Stimulated activated CD4-positive, alpha-beta T cell treated with anti-CD3 and anti-CD28 coated beads, Interleukin-4, amount 100 ng/mL, for 24 hours (primary cell): Measurements from ENCODE around the gene PFKP.

Experiments
- DNase-seq: peaks from one replicate; pipeline ENCODE4 v3.0.0-alpha.2; 2020

PFKP gene

GRCh38 chr10:3122034-3122433 is 54.7 kb downstream of the PFKP start:
- no peak for DNase-seq

- DNase-seq, result no peak
Observed at GRCh38 chr10:3122486-3123205, 55.3 kb downstream of the PFKP start.

GRCh38 chr10:3123571-3124411 is 56.4 kb downstream of the PFKP start:
- DNase-seq, result no peak

DNA sequence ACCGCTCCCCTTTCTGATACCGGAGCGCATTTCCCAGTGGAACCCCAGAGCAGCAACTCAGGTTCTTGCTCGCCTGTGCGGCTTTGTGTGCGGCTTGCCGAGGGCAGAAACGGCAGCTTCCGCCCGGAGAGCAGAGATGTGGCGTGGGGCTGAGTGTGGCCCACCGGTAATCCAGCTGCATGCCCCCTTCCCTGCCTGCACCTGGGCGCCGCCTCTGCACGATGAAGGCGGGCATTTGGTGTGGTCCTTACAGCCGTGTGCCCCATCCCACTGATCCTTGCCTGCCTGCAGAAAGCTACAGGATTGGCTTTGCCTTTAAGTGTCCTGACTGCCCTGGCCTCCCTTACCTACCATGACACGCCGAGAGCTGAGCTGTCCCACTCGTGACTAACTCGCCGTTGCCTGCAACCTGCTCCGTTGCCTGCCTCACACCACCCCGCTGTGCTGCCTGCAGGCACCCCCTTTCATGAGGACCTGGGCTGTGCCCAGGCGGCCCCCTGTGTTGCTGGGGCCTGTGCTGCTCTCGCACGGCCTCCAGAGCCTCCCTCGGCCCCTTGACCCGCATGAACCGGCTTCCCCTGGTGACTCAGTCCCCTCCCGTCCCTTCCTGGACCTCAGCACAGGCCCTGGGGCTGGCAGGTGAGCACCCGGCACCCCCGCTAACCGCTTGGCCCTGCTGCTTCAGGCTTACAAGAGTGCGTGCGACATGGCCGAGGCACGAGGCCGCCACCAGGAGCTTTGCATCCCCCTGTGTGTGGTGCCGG is 57.2 kb downstream of the PFKP start:
- DNase-seq, result no peak

DNA sequence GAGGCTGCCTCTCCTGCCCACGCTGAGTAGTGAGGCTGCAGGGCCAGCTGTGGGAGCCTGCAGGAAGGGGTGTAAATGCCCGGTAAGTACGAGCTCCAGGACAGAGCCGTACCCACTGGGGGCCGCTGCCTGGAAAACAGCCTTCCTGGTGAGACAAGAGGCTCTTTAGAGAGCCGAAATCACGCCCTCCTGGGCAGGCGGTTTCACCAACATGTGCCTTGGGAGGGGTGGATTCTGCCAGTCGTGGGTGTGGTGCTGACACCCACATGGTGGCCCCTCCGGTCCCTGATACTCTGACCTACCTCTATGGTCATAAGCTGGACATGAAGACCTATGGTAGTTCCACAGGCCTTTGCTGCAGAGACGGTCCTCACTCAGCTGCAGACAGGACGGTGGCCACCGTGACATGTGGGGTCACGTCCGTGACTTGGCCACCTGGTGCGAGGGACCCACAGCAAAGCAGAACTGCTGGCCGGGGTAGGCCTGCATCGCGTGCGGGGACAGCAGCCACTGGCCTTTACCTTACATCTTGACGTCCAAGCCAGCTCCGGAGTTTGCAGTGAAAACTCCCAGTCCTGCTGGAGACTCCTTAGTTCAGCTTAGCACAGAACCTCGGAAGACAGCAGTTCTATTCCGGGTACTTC is 58.3 kb downstream of the PFKP start:
- DNase-seq, result no peak

GRCh38 chr10:3126249-3126648 is 58.9 kb downstream of the PFKP start:
- no peak for DNase-seq

DNA sequence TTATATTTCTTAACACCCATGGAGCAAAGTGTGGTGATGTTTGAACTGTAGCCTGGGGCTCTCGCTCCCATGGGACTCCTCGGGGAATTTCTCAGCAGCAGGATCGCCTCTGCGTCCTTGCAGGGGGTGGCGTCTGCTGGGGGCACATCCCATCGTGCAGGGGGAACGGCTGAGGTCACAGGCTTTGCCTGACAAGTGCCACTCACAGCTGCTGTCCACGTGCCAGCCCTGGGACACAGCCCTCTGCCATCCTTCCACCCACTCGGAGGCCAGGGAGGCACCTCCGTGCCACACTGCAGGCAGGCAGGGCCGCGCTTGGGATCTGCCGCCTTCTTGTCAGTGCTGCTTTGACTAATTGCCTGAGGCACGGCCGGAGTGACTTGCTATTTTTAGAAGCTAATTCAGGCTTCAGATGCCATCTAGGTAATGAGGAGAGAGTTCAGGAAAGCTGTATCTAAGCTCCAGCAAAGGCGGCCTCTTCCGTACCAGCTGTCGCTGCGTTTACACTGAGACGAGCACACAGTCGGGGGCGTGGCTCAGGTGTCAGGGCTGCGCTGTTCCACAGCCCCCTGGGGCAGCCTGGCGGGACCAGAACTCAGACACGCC is 59.5 kb downstream of the PFKP start:
- no peak for DNase-seq

DNA sequence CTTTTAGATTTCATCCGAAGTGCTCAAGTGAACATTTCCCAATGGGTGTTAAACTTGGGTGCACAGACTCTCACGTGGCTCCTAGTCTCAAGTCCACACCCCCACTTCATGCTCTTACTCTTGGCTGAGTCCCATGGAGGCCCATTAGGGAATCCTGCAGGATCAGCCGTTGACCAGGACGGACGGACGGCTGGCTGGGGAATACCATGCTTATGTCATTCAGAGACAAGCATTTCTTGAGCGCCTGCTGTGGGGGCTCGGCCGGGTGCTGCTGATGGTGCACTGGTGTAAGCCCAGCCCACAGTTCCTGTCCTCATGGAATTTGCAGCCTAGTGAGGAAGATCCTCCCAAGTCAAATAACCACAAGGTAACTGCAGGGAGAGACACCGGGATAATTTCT is 60.6 kb downstream of the PFKP start:
- no peak for DNase-seq

DNA sequence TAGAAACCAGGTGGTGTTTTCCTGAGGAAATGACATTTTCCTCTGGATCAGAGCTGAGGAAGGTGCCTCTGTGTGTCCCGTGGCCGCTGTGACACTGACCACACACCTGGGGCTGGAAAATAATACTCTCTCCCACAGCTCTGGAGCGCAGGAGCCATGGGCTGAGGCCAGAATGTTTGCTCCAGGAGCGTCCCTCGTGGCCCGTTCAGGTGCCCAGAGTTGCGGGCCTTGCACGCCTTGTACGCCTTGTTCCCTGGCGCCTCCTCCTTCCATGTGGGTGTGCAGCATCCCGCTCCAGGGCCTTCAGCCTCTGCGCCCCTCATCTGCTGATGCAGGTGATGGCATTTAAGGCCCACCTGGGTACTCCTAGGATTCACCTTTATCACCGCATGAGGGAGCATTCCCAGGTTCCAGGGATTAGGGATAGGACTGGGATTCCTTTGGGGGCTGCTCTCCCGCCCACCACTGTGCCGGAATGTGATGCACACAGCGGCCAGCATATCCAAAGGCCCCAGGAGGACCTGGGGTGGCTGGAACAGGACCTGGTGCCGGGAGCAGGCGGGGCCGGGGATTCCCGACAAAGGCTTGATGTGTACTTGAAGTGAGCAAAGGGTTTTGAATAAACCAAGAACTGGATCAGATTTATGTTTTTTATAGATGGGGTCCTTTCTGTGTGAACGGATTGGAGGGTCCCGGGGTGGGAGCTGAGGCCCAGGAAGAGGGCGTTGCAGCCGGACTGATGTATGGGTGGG is 61.2 kb downstream of the PFKP start:
- DNase-seq, result no peak

- DNase-seq, result no peak
Observed at GRCh38 chr10:3129581-3130340, 62.4 kb downstream of the PFKP start.

GRCh38 chr10:3131098-3131497 is 63.8 kb downstream of the PFKP start:
- DNase-seq, result no peak

- no peak for DNase-seq
Observed at GRCh38 chr10:3132036-3133025, 65.0 kb downstream of the PFKP start.

DNA sequence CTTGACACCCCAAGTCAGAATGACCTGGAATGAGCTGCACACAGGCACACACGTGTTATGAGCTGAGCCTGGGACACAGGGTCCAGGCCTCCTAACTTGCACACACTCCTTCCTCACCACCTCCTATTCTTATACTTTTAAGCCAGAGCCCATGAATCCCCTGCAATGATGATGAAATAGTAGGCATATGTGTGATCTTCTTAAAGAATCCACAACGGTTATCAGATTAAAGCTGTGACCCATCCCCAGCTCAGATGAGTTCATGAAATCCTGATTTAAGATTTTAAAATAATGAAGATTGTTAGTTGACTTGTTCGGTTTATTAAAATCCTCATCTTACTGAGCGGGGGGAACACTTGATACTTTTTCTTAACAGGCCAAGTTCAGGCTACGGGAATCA is 66.6 kb downstream of the PFKP start:
- no peak for DNase-seq

GRCh38 chr10:3135006-3135405 is 67.7 kb downstream of the PFKP start:
- no peak for DNase-seq

DNA sequence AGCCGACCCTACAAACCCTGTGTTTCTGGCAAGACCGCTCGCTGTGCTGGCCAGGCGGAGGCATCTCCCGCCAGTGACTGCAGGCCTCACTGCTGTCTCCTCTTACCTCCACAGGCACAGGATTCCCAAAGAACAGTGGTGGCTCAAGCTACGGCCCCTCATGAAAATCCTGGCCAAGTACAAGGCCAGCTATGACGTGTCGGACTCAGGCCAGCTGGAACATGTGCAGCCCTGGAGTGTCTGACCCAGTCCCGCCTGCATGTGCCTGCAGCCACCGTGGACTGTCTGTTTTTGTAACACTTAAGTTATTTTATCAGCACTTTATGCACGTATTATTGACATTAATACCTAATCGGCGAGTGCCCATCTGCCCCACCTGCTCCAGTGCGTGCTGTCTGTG is 69.0 kb downstream of the PFKP start:
- no peak for DNase-seq

GRCh38 chr10:3136763-3137611 is 69.6 kb downstream of the PFKP start:
- no peak for DNase-seq

DNA sequence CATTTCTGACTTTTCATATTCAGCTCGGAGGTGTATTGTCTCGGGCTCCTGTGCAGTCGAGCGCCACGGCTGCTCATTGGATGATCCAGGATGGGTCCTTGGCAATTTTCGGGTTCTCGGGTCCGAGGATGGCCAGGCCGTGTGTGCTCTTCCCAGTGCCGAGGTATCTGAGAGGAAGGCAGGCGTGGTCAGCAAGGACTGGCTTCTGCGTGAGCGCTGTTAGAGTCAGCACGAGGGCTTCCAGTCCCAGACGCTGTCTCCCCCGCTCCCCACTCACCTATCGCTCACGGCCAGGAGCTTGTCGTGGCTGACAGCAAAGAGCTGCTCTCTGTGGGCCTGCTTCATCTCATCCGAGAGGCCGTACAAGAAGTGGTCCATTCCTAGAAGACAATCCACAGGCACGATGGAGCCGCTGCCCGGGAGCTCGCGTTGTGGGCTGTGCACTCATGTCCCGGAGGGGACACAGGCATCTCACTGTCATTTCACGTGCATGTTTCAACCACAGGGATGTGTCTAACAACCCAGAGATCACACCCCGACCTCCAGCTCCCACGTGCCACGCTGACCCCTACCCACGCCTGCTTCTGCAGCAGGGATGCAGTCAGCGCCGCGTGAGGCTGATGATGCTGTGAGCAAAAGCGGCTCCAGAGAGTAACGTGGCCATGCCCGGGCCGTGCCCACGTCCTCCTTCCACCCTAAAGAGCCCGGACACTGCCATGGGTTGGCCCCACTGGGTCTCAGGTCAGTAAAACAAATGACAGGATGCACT is 70.8 kb downstream of the PFKP start:
- no peak for DNase-seq
